DND-41 (cell line): ENCODE results near the gene ANKRD39.
"Not testable (repeated sequence)": the region's sequence is repeated elsewhere in the genome, so short reads cannot be mapped to it uniquely, and the experiment has no call there.

Experiments used
- ATAC-seq: fragments of 200-7000 bp; cut with Tn5 transposase; 3 replicates; pipeline ENCODE4 v1.9.1; 2021; ENCODE audit warnings: low read depth; ENCODE audit not compliant: insufficient read depth
- DNase-seq: peaks from one replicate; pipeline ENCODE4 v3.0.0-alpha.2; 2020
- H2AFZ ChIP-seq: 2 replicates; pipeline ENCODE4 v1.6.0; 2012; ENCODE audit warnings: low read depth, low read length
- H3K27ac ChIP-seq: 2 replicates; pipeline ENCODE4 v1.5.1; 2012; ENCODE audit warnings: low read length, inconsistent platforms
- H3K27me3 ChIP-seq: fragments of 200-600 bp; sonication (generic); 2 replicates; pipeline ENCODE4 v1.6.0; 2012; ENCODE audit warnings: low read length, mild to moderate bottlenecking, inconsistent platforms; ENCODE audit not compliant: insufficient read depth, poor library complexity
- H3K36me3 ChIP-seq: 2 replicates; pipeline ENCODE4 v1.5.1; 2012; ENCODE audit warnings: low read length, inconsistent platforms; ENCODE audit not compliant: insufficient read depth
- H3K4me1 ChIP-seq: 2 replicates; pipeline ENCODE4 v1.5.1; 2012; ENCODE audit warnings: mild to moderate bottlenecking, low read length; ENCODE audit not compliant: insufficient read depth
- H3K4me2 ChIP-seq: 2 replicates; pipeline ENCODE4 v1.6.0; 2012; ENCODE audit warnings: mild to moderate bottlenecking, moderate library complexity, low read length, inconsistent platforms; ENCODE audit not compliant: insufficient read depth
- H3K4me3 ChIP-seq, 2 experiments: fragments of 200-600 bp in 1 of 2; shearing (Covaris generic) in 1 of 2; 2 replicates each; pipeline ENCODE4 v1.5.1; 2012 to 2016; ENCODE audit warnings: inconsistent platforms in 2 of 2, low read length in 2 of 2, mild to moderate bottlenecking in 2 of 2, low read depth in 1 of 2, moderate library complexity in 1 of 2
- H3K79me2 ChIP-seq: 2 replicates; pipeline ENCODE4 v1.6.0; 2012; ENCODE audit warnings: low read length, inconsistent platforms; ENCODE audit not compliant: insufficient read depth
- H3K9ac ChIP-seq: 2 replicates; pipeline ENCODE4 v1.6.0; 2012; ENCODE audit warnings: low read depth, mild to moderate bottlenecking, inconsistent platforms, low read length, moderate library complexity
- H3K9me3 ChIP-seq: 2 replicates; pipeline ENCODE4 v1.5.1; 2012; ENCODE audit warnings: low read length, moderate library complexity, mild to moderate bottlenecking, inconsistent platforms; ENCODE audit not compliant: insufficient read depth, severe bottlenecking
- H4K20me1 ChIP-seq: 2 replicates; pipeline ENCODE4 v1.6.0; 2012; ENCODE audit warnings: low read length; ENCODE audit not compliant: insufficient read depth
- CTCF ChIP-seq: IDR thresholded peaks from 2 replicates; pipeline ENCODE4 v1.5.1; 2012; ENCODE audit warnings: borderline replicate concordance, low read length, moderate library complexity, mild to moderate bottlenecking; ENCODE audit not compliant: poor library complexity, severe bottlenecking; ENCODE audit errors: extremely low read depth
- EZH2 ChIP-seq: IDR thresholded peaks from 3 replicates; pipeline ENCODE4 v1.6.1; 2012; ENCODE audit warnings: borderline replicate concordance, low read depth, mild to moderate bottlenecking, moderate library complexity, low read length, inconsistent platforms; ENCODE audit not compliant: severe bottlenecking

Gene ANKRD39

GRCh38 chr2:96891591-96892333 lies 33.9 kb upstream of the ANKRD39 start:
- no peaks in the 10 kb centered on the region for H3K27me3 ChIP-seq
- H3K36me3 ChIP-seq, result no peaks in the 10 kb centered on the region
- TF ChIP-seq CTCF (no peak), EZH2 (no peak)
- no peak overlapping the region for H3K27ac ChIP-seq
- no peaks in the 10 kb centered on the region for H3K79me2 ChIP-seq
- H3K9me3 ChIP-seq, result no peaks in the 10 kb centered on the region
- no peak overlapping the region for H3K4me2 ChIP-seq
- H3K4me3 ChIP-seq, result no peak overlapping the region
- no peak overlapping the region for H2AFZ ChIP-seq
- DNase-seq (no peak), ATAC-seq (no peak)
- H4K20me1 ChIP-seq, result no peaks in the 10 kb centered on the region; the same call in none of the 2 replicates
- H3K9ac ChIP-seq, result no peak overlapping the region
- H3K4me1 ChIP-seq, result no peaks in the 10 kb centered on the region

- H2AFZ ChIP-seq, result no peak overlapping the region
- DNase-seq (no peak), ATAC-seq (no peak)
- no peaks in the 10 kb centered on the region for H3K4me1 ChIP-seq
- no peaks in the 10 kb centered on the region for H3K9me3 ChIP-seq
- H3K27ac ChIP-seq, result no peak overlapping the region
- no peaks in the 10 kb centered on the region; the same call in none of the 2 replicates for H4K20me1 ChIP-seq
- no peak overlapping the region for H3K9ac ChIP-seq
- H3K79me2 ChIP-seq, result no peaks in the 10 kb centered on the region
- H3K27me3 ChIP-seq, result no peaks in the 10 kb centered on the region
- no peaks in the 10 kb centered on the region for H3K36me3 ChIP-seq
- TF ChIP-seq EZH2, result no peak
- no peak for TF ChIP-seq CTCF
- no peak overlapping the region for H3K4me3 ChIP-seq
- H3K4me2 ChIP-seq, result no peak overlapping the region
Observed at GRCh38 chr2:96890726-96891385, 33.0 kb upstream of the ANKRD39 start.

GRCh38 chr2:96890252-96890651 lies 32.4 kb upstream of the ANKRD39 start:
- Histone ChIP-seq H3K27ac (no peak overlapping the region), H2AFZ (no peak overlapping the region), H3K4me1 (no peaks in the 10 kb centered on the region), H3K27me3 (no peaks in the 10 kb centered on the region), H4K20me1 (no peaks in the 10 kb centered on the region; the same call in none of the 2 replicates), H3K4me3 (no peak overlapping the region), H3K36me3 (no peaks in the 10 kb centered on the region), H3K4me2 (no peak overlapping the region), H3K9ac (no peak overlapping the region), H3K9me3 (no peaks in the 10 kb centered on the region), H3K79me2 (no peaks in the 10 kb centered on the region)
- TF ChIP-seq CTCF, result no peak
- TF ChIP-seq EZH2, result no peak
- DNase-seq (no peak), ATAC-seq (no peak)

GRCh38 chr2:96889502-96889901 lies 31.7 kb upstream of the ANKRD39 start:
- H4K20me1 ChIP-seq, H3K79me2 ChIP-seq, H2AFZ ChIP-seq, H3K9ac ChIP-seq, H3K4me3 ChIP-seq, H3K36me3 ChIP-seq, H3K27me3 ChIP-seq, ATAC-seq, H3K27ac ChIP-seq, H3K4me2 ChIP-seq, DNase-seq, H3K9me3 ChIP-seq, H3K4me1 ChIP-seq: not testable (repeated sequence)
